Activated CD4-positive, alpha-beta T cell treated with anti-CD3 and anti-CD28 coated beads, Interleukin-2, amount 50 U/mL, for 1 hour (primary cell): Measurements from ENCODE around the gene PITPNM3.
"Not testable (repeated sequence)": the region's sequence is repeated elsewhere in the genome, so short reads cannot be mapped to it uniquely, and the experiment has no call there.

ENCODE experiments used
- DNase-seq: peaks from one replicate; pipeline ENCODE4 v3.0.0-alpha.2; 2020

The PITPNM3 gene

GRCh38 chr17:6556121-6557039, at the start of gene PITPNM3:
TSS of gene PITPNM3 (minus strand) at chr17:6556555. CDS start at chr17:6556406, 149 bp downstream.
- no peak for DNase-seq

- no peak for DNase-seq
Observed at GRCh38 chr17:6605142-6605541, 48.8 kb upstream of the PITPNM3 start.

GRCh38 chr17:6603744-6604325, 47.5 kb upstream of the PITPNM3 start:
- no peak for DNase-seq

- DNase-seq: no peak
Observed at GRCh38 chr17:6602141-6602540, 45.8 kb upstream of the PITPNM3 start.

GRCh38 chr17:6599364-6599763, 43.0 kb upstream of the PITPNM3 start:
- DNase-seq: no peak

- no peak for DNase-seq
Observed at GRCh38 chr17:6597727-6598126, 41.4 kb upstream of the PITPNM3 start.

GRCh38 chr17:6596941-6597340, 40.6 kb upstream of the PITPNM3 start:
- DNase-seq: no peak

- DNase-seq: no peak
Observed at GRCh38 chr17:6596511-6596910, 40.2 kb upstream of the PITPNM3 start.

- no peak for DNase-seq
Observed at GRCh38 chr17:6596081-6596480, 39.7 kb upstream of the PITPNM3 start.

- DNase-seq: not testable (repeated sequence)
Observed at GRCh38 chr17:6593371-6593770, 37.0 kb upstream of the PITPNM3 start.

- DNase-seq: no peak
Observed at GRCh38 chr17:6592173-6592572, 35.8 kb upstream of the PITPNM3 start.

- no peak for DNase-seq
Observed at GRCh38 chr17:6591599-6592158, 35.3 kb upstream of the PITPNM3 start.

- DNase-seq: no peak
Observed at GRCh38 chr17:6589266-6589946, 33.1 kb upstream of the PITPNM3 start.

- DNase-seq: no peak
Observed at GRCh38 chr17:6588165-6588564, 31.8 kb upstream of the PITPNM3 start.

- DNase-seq: no peak
Observed at GRCh38 chr17:6587310-6587709, 31.0 kb upstream of the PITPNM3 start.

- no peak for DNase-seq
Observed at GRCh38 chr17:6583411-6583810, 27.1 kb upstream of the PITPNM3 start.

GRCh38 chr17:6580625-6581024, 24.3 kb upstream of the PITPNM3 start:
- DNase-seq: no peak

GRCh38 chr17:6578491-6578890, 22.1 kb upstream of the PITPNM3 start:
- no peak for DNase-seq

- no peak for DNase-seq
Observed at GRCh38 chr17:6577686-6578263, 21.4 kb upstream of the PITPNM3 start.

GRCh38 chr17:6576038-6576785, 19.9 kb upstream of the PITPNM3 start:
- no peak for DNase-seq

- DNase-seq: no peak
Observed at GRCh38 chr17:6575596-6575988, 19.2 kb upstream of the PITPNM3 start.
